Measurements from ENCODE around the gene OR2W3.

The OR2W3 gene

DNA sequence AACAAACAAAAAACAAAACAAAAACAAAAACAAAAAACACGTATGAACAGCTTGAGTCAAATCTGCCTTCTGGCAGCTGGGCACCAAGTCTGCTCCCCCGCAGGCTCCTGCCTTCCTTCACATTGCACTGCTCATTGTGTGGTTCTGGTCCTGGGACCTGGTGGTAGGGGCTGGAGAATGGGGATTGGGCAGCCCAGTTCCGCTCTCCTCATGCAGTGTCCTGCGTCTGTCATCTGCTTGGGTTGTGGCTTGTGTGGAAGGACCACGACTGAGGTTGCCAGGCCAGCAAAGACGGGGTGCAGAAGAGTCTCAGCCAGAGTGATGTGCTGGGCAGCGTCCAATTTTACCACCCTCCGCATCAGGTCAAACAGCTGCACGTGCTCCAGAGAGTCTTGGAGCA lies 40.4 kb downstream of the OR2W3 start:
- DNase-seq (ENCODE audit: low read depth): no peak
- TF ChIP-seq, protein P1, sequence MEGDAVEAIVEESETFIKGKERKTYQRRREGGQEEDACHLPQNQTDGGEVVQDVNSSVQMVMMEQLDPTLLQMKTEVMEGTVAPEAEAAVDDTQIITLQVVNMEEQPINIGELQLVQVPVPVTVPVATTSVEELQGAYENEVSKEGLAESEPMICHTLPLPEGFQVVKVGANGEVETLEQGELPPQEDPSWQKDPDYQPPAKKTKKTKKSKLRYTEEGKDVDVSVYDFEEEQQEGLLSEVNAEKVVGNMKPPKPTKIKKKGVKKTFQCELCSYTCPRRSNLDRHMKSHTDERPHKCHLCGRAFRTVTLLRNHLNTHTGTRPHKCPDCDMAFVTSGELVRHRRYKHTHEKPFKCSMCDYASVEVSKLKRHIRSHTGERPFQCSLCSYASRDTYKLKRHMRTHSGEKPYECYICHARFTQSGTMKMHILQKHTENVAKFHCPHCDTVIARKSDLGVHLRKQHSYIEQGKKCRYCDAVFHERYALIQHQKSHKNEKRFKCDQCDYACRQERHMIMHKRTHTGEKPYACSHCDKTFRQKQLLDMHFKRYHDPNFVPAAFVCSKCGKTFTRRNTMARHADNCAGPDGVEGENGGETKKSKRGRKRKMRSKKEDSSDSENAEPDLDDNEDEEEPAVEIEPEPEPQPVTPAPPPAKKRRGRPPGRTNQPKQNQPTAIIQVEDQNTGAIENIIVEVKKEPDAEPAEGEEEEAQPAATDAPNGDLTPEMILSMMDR (IDR thresholded peaks at IDR 0.05; ENCODE audit: insufficient read depth, low read depth, low read length, missing control alignments): no peak
- no peak overlapping the region for H3K4me3 ChIP-seq (ENCODE audit: low read depth, low read length)

DNA sequence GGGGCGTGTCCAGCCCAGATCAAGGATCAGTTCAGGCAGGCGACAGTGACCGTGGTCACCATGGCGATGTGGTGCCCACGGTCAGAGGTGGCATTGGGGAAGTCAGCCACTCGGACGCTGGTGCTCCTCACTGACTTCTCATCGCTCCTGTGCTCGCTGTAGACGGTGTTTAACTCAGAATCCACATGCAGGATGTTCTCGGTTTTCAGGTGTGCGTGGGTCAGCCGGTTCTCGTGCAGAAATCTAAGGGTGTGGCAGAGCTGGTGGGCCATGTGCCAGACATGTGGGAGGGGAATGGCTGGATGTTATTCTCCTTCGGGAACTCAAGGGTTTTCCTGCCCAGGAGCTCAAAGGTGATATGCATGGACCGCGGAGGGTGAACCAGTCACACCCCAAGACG lies 41.0 kb downstream of the OR2W3 start:
- H3K4me3 ChIP-seq (ENCODE audit: low read depth, low read length): no peak overlapping the region
- TF ChIP-seq, protein P1 (IDR thresholded peaks at IDR 0.05; ENCODE audit: insufficient read depth, low read depth, low read length, missing control alignments): no peak
- DNase-seq (ENCODE audit: low read depth): no peak

DNA sequence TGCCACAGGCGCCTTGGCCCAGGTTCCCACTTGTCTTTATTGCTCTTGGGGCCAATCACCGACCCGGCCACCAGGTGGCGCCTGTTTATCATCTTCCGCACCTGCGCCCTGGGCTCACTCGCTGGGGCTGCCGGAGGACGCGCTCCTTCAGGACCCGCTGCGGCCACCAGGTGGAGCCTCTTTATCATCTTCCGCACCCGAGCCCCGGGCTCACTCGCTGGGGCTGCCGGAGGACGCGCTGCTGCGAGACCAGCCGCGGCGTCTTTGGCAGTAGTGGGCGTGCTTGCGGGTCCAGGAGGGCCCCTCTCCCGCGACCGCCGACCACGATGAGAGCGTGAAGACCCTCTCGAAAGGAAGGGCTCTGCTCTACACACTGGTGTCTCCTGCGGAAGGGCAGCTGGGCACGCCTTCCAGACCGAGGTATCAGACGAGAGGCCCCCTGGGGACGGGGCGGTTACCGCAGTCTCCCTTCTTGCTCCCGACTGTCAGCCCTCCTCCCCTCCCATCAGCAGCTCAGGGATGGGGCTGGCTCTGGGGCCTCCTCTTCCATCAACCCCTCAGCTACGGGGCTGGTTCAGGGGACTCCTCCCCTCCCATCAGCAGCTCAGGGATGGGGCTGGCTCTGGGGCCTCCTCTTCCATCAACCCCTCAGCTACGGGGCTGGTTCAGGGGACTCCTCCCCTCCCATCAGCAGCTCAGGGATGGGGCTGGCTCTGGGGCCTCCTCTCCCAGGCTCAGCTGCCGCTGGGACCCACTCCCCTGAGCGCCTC lies 41.8 kb downstream of the OR2W3 start:
- peak; percentile 95 for DNase-seq (ENCODE audit: low read depth)
- peak overlapping the region; percentile 43 for H3K4me3 ChIP-seq (ENCODE audit: low read depth, low read length)
- TF ChIP-seq, protein P1 (IDR thresholded peaks at IDR 0.05; ENCODE audit: insufficient read depth, low read depth, low read length, missing control alignments): peak; percentile 93

GRCh38 chr1:247942624-247943023 lies 47.2 kb downstream of the OR2W3 start:
- H3K4me3 ChIP-seq (ENCODE audit: low read depth, low read length): no peak overlapping the region
- TF ChIP-seq, protein P1 (IDR thresholded peaks at IDR 0.05; ENCODE audit: insufficient read depth, low read depth, low read length, missing control alignments): no peak
- DNase-seq (ENCODE audit: low read depth): no peak

Data from GM12865 (cell line).